MCF 10A (cell line): ENCODE measurements around the gene NKX1-1. TPM values are rescaled to one million over a fixed set of nuclear protein-coding genes. Genes with fewer than 3 reads are reported as not detected.

Experiments used
- BruUV-seq: library from RNA; stranded (reverse); fragments of 400-500 nt; replicated peaks from 2 replicates; lab custom pipeline; 2021; lab: Mats Ljungman, UMichigan
- CTCF ChIA-PET: fragments of 300-600 bp; sonication (Branson Sonifier 250); formaldehyde crosslinking; extraction: SDS; loops from one replicate; lab custom pipeline; 2021; ENCODE audit warnings: antibody characterized with exemption, inconsistent platforms; lab: Yijun Ruan, JAX
- POLR2A ChIA-PET: fragments of 300-600, 350-650 bp; sonication (Branson Sonifier 250); formaldehyde crosslinking; extraction: SDS; loops from one replicate; lab custom pipeline; 2020; ENCODE audit warnings: antibody characterized with exemption, inconsistent platforms; lab: Yijun Ruan, JAX
- DNase-seq: peaks from one replicate; pipeline ENCODE4 v3.0.0-alpha.2; 2018; ENCODE audit not compliant: unreplicated experiment
- H3K27ac Mint-ChIP-seq: one replicate; pipeline ENCODE4 v1.8.0; 2022; ENCODE audit warnings: mild to moderate bottlenecking, low read depth, mixed read lengths; ENCODE audit not compliant: unreplicated experiment
- H3K27me3 Mint-ChIP-seq: one replicate; pipeline ENCODE4 v1.8.0; 2022; ENCODE audit warnings: mixed read lengths; ENCODE audit not compliant: insufficient read depth, unreplicated experiment
- H3K36me3 Mint-ChIP-seq: one replicate; pipeline ENCODE4 v1.8.0; 2022; ENCODE audit warnings: mild to moderate bottlenecking, moderate library complexity, mixed read lengths; ENCODE audit not compliant: insufficient read depth, unreplicated experiment
- H3K4me1 Mint-ChIP-seq: one replicate; pipeline ENCODE4 v1.8.0; 2022; ENCODE audit warnings: mixed read lengths; ENCODE audit not compliant: insufficient read depth, unreplicated experiment
- H3K4me3 Mint-ChIP-seq: one replicate; pipeline ENCODE4 v1.8.0; 2022; ENCODE audit warnings: mild to moderate bottlenecking, moderate library complexity, mixed read lengths; ENCODE audit not compliant: unreplicated experiment
- H3K9me3 Mint-ChIP-seq: one replicate; pipeline ENCODE4 v1.8.0; 2022; ENCODE audit warnings: mixed read lengths; ENCODE audit not compliant: unreplicated experiment
- intact Hi-C: fragments of 100-400 bp; cut with micrococcal nuclease; formaldehyde crosslinking; loops from 2 replicates; pipeline ENCODE4 v1.14.1; 2022
- total RNA-seq: library from RNA; stranded (reverse); gene quantifications from 2 replicates; pipeline ENCODE4 v1.2.3, GENCODE V29; 2022
- TF ChIP-seq, protein P1 (sequence below): fragments of 200-600 bp; IDR thresholded peaks from one replicate; pipeline ENCODE4 v1.8.0; 2022; ENCODE audit warnings: antibody characterized with exemption, mild to moderate bottlenecking; ENCODE audit not compliant: unreplicated experiment

The NKX1-1 gene
- total RNA-seq, 1 experiment from 2014 or later: not detected

DNA sequence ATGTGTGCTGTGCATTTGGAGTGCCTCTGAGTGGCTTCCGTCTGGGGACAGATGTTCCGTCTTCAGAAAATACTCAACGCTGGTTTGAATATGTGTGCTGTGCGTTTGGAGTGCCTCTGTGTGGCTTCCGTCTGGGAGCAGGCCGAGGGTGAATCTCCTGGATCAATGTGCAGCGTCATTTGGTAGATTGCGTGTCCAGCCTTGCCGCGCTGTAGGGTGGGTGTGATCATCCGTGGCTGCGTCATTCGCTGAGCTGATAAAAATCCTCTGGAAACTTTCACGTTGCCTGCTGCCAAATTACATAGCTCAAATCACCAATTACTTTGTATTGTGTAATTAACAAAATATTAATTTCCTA lies 47.1 kb downstream of the NKX1-1 start:
- no peaks in the 10 kb centered on the region for H3K9me3 Mint-ChIP-seq
- ChIA-PET CTCF (no interaction called here), POLR2A (interaction anchor here (1.6 kb wide), 1 partner anchor 11 kb away, joined by 4 read pairs; no protein-coding TSS in a partner anchor)
- no peaks in the 10 kb centered on the region for H3K27me3 Mint-ChIP-seq
- intact Hi-C loops: no loop called here
- TF ChIP-seq, protein P1, sequence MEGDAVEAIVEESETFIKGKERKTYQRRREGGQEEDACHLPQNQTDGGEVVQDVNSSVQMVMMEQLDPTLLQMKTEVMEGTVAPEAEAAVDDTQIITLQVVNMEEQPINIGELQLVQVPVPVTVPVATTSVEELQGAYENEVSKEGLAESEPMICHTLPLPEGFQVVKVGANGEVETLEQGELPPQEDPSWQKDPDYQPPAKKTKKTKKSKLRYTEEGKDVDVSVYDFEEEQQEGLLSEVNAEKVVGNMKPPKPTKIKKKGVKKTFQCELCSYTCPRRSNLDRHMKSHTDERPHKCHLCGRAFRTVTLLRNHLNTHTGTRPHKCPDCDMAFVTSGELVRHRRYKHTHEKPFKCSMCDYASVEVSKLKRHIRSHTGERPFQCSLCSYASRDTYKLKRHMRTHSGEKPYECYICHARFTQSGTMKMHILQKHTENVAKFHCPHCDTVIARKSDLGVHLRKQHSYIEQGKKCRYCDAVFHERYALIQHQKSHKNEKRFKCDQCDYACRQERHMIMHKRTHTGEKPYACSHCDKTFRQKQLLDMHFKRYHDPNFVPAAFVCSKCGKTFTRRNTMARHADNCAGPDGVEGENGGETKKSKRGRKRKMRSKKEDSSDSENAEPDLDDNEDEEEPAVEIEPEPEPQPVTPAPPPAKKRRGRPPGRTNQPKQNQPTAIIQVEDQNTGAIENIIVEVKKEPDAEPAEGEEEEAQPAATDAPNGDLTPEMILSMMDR: no peak
- DNase-seq: no peak
- no peak overlapping the region for H3K4me3 Mint-ChIP-seq
- no peak overlapping the region for H3K27ac Mint-ChIP-seq
- no TSS peak for BruUV-seq
- peaks cover 22% of the 10 kb centered on the region for H3K36me3 Mint-ChIP-seq
- no peaks in the 10 kb centered on the region for H3K4me1 Mint-ChIP-seq

DNA sequence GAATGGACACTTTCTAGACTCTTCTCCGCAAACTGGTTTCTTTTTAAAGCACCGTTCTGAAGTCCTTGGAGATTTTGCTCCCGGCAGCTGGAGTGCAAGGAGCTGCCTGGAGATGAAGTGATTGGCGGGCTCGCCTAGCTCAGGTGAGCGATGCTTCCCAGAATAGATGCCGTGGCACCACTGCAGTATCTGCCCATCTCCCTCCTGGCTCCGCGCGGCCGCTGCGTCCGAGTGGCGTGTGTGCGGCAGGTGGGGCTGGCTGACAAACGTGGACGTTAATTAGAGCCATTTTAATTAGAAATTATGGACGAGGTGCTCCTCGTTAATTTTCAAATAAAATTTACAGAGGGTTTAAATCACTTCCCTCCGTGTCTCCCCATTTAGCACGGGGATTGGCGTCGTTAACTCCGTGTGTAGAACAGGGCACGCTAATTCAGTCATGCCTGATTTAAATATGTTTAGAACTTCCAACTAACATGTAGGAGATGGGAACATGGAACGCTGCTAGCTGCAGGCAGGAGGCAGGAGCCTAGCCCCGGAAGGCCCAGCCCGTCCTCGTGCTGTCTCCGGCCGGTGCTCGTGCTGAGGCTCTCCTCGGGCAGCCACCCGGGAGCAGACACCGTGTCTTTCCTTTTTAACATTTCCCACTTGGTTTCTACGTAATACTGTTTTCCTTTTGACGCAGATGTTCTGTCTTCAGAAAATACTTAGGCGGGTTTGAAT lies 47.7 kb downstream of the NKX1-1 start:
- Mint-ChIP-seq H3K27ac (no peak overlapping the region), H3K9me3 (no peaks in the 10 kb centered on the region), H3K36me3 (peaks cover 22% of the 10 kb centered on the region), H3K4me3 (no peak overlapping the region), H3K27me3 (no peaks in the 10 kb centered on the region), H3K4me1 (no peaks in the 10 kb centered on the region)
- intact Hi-C loops: no loop called here
- no TSS peak for BruUV-seq
- ChIA-PET POLR2A (interaction anchor here (1.6 kb wide), 1 partner anchor 11 kb away, joined by 4 read pairs; no protein-coding TSS in a partner anchor), CTCF (no interaction called here)
- DNase-seq: no peak
- TF ChIP-seq, protein P1: no peak

DNA sequence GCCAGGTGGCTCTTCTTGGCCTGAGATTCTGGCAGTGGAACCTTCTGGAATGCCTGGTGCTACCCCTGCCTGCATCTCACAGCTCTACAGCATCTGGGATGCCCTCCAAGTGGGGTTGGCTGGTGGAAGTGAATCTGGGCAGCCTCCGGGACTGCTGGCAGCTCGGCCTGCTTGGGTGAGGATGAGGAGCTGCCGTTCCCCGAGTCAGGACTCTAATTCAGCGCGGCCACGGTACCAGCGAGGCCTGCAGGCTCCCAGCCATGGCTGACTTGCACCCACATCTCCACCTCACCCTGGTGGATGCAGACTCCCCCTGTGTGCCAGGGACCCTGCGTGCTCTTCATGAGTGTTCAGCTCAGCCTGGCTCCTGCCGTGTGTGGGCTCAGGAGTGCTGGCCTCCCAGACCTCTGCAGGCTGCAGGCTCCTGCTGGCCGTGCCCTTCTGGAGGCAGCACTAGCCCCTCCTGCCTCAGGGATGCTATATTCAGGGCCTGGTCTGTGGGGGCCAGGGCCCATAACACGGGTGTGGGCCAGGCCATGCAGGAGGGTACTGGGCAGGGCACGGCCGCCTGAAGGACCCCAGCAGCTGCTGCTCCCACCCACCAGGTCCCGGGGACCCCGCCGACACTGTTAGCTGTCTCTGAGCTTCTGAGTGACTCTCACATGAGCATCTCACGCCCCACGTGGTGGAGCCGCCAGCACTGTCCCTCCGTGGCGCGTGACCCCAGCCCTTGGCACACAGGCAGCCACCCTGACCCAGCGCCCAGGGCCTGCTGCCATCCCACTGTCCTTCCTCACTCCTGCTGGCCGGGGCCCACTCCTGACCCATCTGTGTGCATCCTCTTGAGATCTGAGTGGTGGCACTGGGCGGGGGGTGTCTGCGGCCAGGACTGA lies 48.6 kb downstream of the NKX1-1 start:
- POLR2A ChIA-PET: interaction anchor here (1.6 kb wide), 1 partner anchor 10 kb away, joined by 4 read pairs; no protein-coding TSS in a partner anchor
- no peaks in the 10 kb centered on the region for H3K27me3 Mint-ChIP-seq
- DNase-seq: no peak
- TF ChIP-seq, protein P1: no peak
- no peak overlapping the region for H3K4me3 Mint-ChIP-seq
- peaks cover 25% of the 10 kb centered on the region for H3K36me3 Mint-ChIP-seq
- H3K27ac Mint-ChIP-seq: no peak overlapping the region
- BruUV-seq: no TSS peak
- intact Hi-C loops: no loop called here
- no peaks in the 10 kb centered on the region for H3K4me1 Mint-ChIP-seq
- CTCF ChIA-PET: interaction anchor here (1.2 to 1.6 kb wide), 2 partner anchors 180 to 272 kb away, joined by 3 read pairs; no protein-coding TSS in a partner anchor
- no peaks in the 10 kb centered on the region for H3K9me3 Mint-ChIP-seq
